NCI-H146 (cell line): ENCODE measurements around the gene TMX1.

Source experiments
- DNase-seq: peaks from one replicate; lab custom pipeline; 2025; lab: John Stamatoyannopoulos, UW

Gene TMX1

GRCh38 chr14:51293149-51293911 lies 53.3 kb downstream of the TMX1 start:
- no peak for DNase-seq

GRCh38 chr14:51293912-51294389 lies 53.9 kb downstream of the TMX1 start:
- no peak for DNase-seq

- DNase-seq = no peak
Observed at GRCh38 chr14:51294951-51295525, 55.0 kb downstream of the TMX1 start.

GRCh38 chr14:51295646-51296263 lies 55.7 kb downstream of the TMX1 start:
- no peak for DNase-seq

- no peak for DNase-seq
Observed at GRCh38 chr14:51297066-51297465, 57.0 kb downstream of the TMX1 start.

GRCh38 chr14:51298895-51299294 lies 58.8 kb downstream of the TMX1 start:
- no peak for DNase-seq

- peak; percentile 5 for DNase-seq
Observed at GRCh38 chr14:51302295-51303030, 62.4 kb downstream of the TMX1 start.

GRCh38 chr14:51304438-51304837 lies 64.4 kb downstream of the TMX1 start:
- no peak for DNase-seq

GRCh38 chr14:51304941-51305340 lies 64.9 kb downstream of the TMX1 start:
- no peak for DNase-seq

GRCh38 chr14:51305751-51306150 lies 65.7 kb downstream of the TMX1 start:
- no peak for DNase-seq
